HEK293T (cell line): ENCODE measurements around the gene DVL2.

Source experiments
- CTCF ChIA-PET: fragments of 350-600 bp; formaldehyde crosslinking; extraction: SDS; loops from one replicate; lab custom pipeline; 2021; ENCODE audit warnings: antibody characterized with exemption, inconsistent platforms; lab: Yijun Ruan, JAX
- POLR2A ChIA-PET: fragments of 350-600 bp; formaldehyde crosslinking; extraction: SDS; loops from one replicate; lab custom pipeline; 2020; ENCODE audit warnings: antibody characterized with exemption, inconsistent platforms; lab: Yijun Ruan, JAX
- DNase-seq: peaks from one replicate; pipeline ENCODE4 v3.0.0; 2012; ENCODE audit warnings: mixed read lengths; ENCODE audit errors: extremely low spot score
- ARNT ChIP-seq: fragments of 450-650 bp; IDR thresholded peaks from 2 replicates; pipeline ENCODE4 v1.6.1; 2017; ENCODE audit warnings: mild to moderate bottlenecking
- BHLHE40 ChIP-seq: fragments of 450-650 bp; IDR thresholded peaks from 2 replicates; pipeline ENCODE4 v1.6.1; 2016; ENCODE audit warnings: mild to moderate bottlenecking, moderate library complexity, borderline replicate concordance
- CTBP1 ChIP-seq: fragments of 450-650 bp; IDR thresholded peaks from 2 replicates; pipeline ENCODE4 v1.6.1; 2016; ENCODE audit warnings: borderline replicate concordance
- ELF4 ChIP-seq: fragments of 450-650 bp; IDR thresholded peaks from 2 replicates; pipeline ENCODE4 v1.6.1; 2017; ENCODE audit warnings: antibody characterized with exemption
- FOXA1 ChIP-seq: fragments of 450-650 bp; IDR thresholded peaks from 2 replicates; pipeline ENCODE4 v1.6.1; 2016; ENCODE audit warnings: mild to moderate bottlenecking
- FOXK2 ChIP-seq: fragments of 450-650 bp; IDR thresholded peaks from 2 replicates; pipeline ENCODE4 v1.6.1; 2016; ENCODE audit warnings: mild to moderate bottlenecking
- FOXM1 ChIP-seq: fragments of 450-650 bp; IDR thresholded peaks from 2 replicates; pipeline ENCODE4 v1.6.1; 2017; ENCODE audit warnings: mild to moderate bottlenecking, borderline replicate concordance
- HDGF ChIP-seq: fragments of 450-650 bp; IDR thresholded peaks from 2 replicates; pipeline ENCODE4 v1.6.1; 2017; ENCODE audit warnings: antibody characterized with exemption, borderline replicate concordance
- L3MBTL2 ChIP-seq: fragments of 450-650 bp; conservative IDR thresholded peaks from 2 replicates; pipeline ENCODE4 v1.6.1; 2016; ENCODE audit warnings: mild to moderate bottlenecking
- LEF1 ChIP-seq: fragments of 450-650 bp; IDR thresholded peaks from 2 replicates; pipeline ENCODE4 v1.6.1; 2017; ENCODE audit warnings: mild to moderate bottlenecking, borderline replicate concordance
- NFRKB ChIP-seq: fragments of 450-650 bp; IDR thresholded peaks from 2 replicates; pipeline ENCODE4 v1.6.1; 2016; ENCODE audit warnings: mild to moderate bottlenecking, moderate library complexity
- PKNOX1 ChIP-seq: fragments of 450-650 bp; IDR thresholded peaks from 2 replicates; pipeline ENCODE4 v1.6.1; 2016
- SP1 ChIP-seq: fragments of 450-650 bp; IDR thresholded peaks from 2 replicates; pipeline ENCODE4 v1.6.1; 2017
- SUZ12 ChIP-seq: fragments of 450-650 bp; IDR thresholded peaks from 2 replicates; pipeline ENCODE4 v1.6.1; 2016; ENCODE audit warnings: mild to moderate bottlenecking
- TARDBP ChIP-seq: fragments of 450-650 bp; IDR thresholded peaks from 2 replicates; pipeline ENCODE4 v1.6.1; 2016
- ZNF384 ChIP-seq: fragments of 450-650 bp; IDR thresholded peaks from 2 replicates; pipeline ENCODE4 v1.6.1; 2016

The DVL2 gene

GRCh38 chr17:7279448-7279847 lies 45.1 kb upstream of the DVL2 start:
- CTCF ChIA-PET: interaction anchor here (0.6 kb wide), 1 partner anchor 61 kb away, joined by 3 read pairs; no protein-coding TSS in a partner anchor
- no peak for TF ChIP-seq SP1
- TF ChIP-seq PKNOX1: no peak
- no peak for TF ChIP-seq HDGF
- no peak for TF ChIP-seq LEF1
- no peak for TF ChIP-seq ARNT
- no peak for TF ChIP-seq FOXA1
- no peak for TF ChIP-seq SUZ12
- POLR2A ChIA-PET: interaction anchor here (2.4 kb wide), 1 partner anchor 37 kb away, joined by 9 read pairs; the partner anchor contains the start of gene GABARAP
- no peak for DNase-seq

GRCh38 chr17:7266784-7267183 lies 32.5 kb upstream of the DVL2 start:
- POLR2A ChIA-PET: interaction anchor here (1.0 kb wide), 1 partner anchor 137 kb away, joined by 3 read pairs; the partner anchor contains the start of gene TMEM256

GRCh38 chr17:7263801-7264078 lies 29.4 kb upstream of the DVL2 start:
- TF ChIP-seq NFRKB (no peak), SP1 (no peak), FOXK2 (no peak), ARNT (no peak), LEF1 (no peak), PKNOX1 (no peak), CTBP1 (no peak), ZNF384 (no peak), HDGF (no peak)
- POLR2A ChIA-PET: interaction anchor here (0.7 to 1.3 kb wide), 2 partner anchors 24 to 42 kb away, joined by 3 to 4 read pairs; partner anchors contain the start of gene PHF23
- CTCF ChIA-PET: interaction anchor here (0.6 to 1.2 kb wide), 3 partner anchors 16 to 341 kb away, joined by 3 to 6 read pairs (median 3); no protein-coding TSS in a partner anchor
- DNase-seq: no peak

More at GRCh38 chr17:7266784-7267183, 32.5 kb upstream of the DVL2 start:
- DNase-seq: no peak
- CTCF ChIA-PET: no interaction called here
- TF ChIP-seq BHLHE40 (no peak), FOXA1 (no peak), LEF1 (no peak), ZNF384 (no peak), ARNT (no peak), CTBP1 (no peak), PKNOX1 (no peak), SP1 (no peak), NFRKB (no peak), SUZ12 (no peak), HDGF (no peak)

GRCh38 chr17:7262935-7263800 lies 28.9 kb upstream of the DVL2 start:
- CTCF ChIA-PET: no interaction called here
- TF ChIP-seq FOXA1 (no peak), FOXM1 (no peak), ARNT (no peak), LEF1 (no peak), BHLHE40 (no peak), TARDBP (no peak), L3MBTL2 (no peak), FOXK2 (no peak), HDGF (no peak)
- DNase-seq: no peak
- POLR2A ChIA-PET: interaction anchor here (0.7 kb wide), 1 partner anchor 41 kb away, joined by 3 read pairs; no protein-coding TSS in a partner anchor

GRCh38 chr17:7262192-7262934 lies 28.0 kb upstream of the DVL2 start, which contains the start of gene CLDN7:
CLDN7 (minus strand) TSS chr17:7262478; CDS start chr17:7262043, 435 bp downstream.
- DNase-seq: no peak
- TF ChIP-seq FOXA1 (no peak), LEF1 (no peak), ELF4 (no peak), TARDBP (no peak), ARNT (no peak), FOXK2 (no peak), SP1 (no peak), CTBP1 (no peak), L3MBTL2 (no peak), BHLHE40 (no peak), PKNOX1 (no peak), SUZ12 (no peak), FOXM1 (no peak), NFRKB (no peak), HDGF (no peak), ZNF384 (no peak)
- ChIA-PET CTCF (no interaction called here), POLR2A (interaction anchor here (1.2 kb wide), 1 partner anchor 41 kb away, joined by 3 read pairs; no protein-coding TSS in a partner anchor)
